HG03575 (cell line): ENCODE results near the gene CSTPP1.
"Not testable (repeated sequence)": the region's sequence is repeated elsewhere in the genome, so short reads cannot be mapped to it uniquely, and the experiment has no call there.

Source experiments
- ATAC-seq: cut with Tn5 transposase; IDR thresholded peaks from one replicate; pipeline ENCODE4 v1.9.1; 2021; ENCODE audit not compliant: unreplicated experiment, insufficient number of reproducible peaks, low FRiP score; ENCODE audit errors: extremely low read depth

CSTPP1 gene

GRCh38 chr11:47181271-47181670 lies 244.7 kb downstream of the CSTPP1 start:
- no peak for ATAC-seq

GRCh38 chr11:47182380-47182779 lies 245.8 kb downstream of the CSTPP1 start:
- no peak for ATAC-seq

GRCh38 chr11:47183031-47183856 lies 246.7 kb downstream of the CSTPP1 start:
- no peak for ATAC-seq

- ATAC-seq, result no peak
Observed at GRCh38 chr11:47183969-47184368, 247.4 kb downstream of the CSTPP1 start.

- ATAC-seq, result no peak
Observed at GRCh38 chr11:47184711-47185304, 248.2 kb downstream of the CSTPP1 start.

- no peak for ATAC-seq
Observed at GRCh38 chr11:47185305-47186075, 248.9 kb downstream of the CSTPP1 start.

GRCh38 chr11:47186076-47186699 lies 249.6 kb downstream of the CSTPP1 start, which contains the start of gene PACSIN3:
Gene PACSIN3 (minus strand): TSS chr11:47186434. CDS start chr11:47182727, 3,707 bp downstream.
- no peak for ATAC-seq

- no peak for ATAC-seq
Observed at GRCh38 chr11:47186700-47187695, 250.4 kb downstream of the CSTPP1 start.

- ATAC-seq, result no peak
Observed at GRCh38 chr11:47187723-47188122, 251.2 kb downstream of the CSTPP1 start.

- no peak for ATAC-seq
Observed at GRCh38 chr11:47188259-47188658, 251.7 kb downstream of the CSTPP1 start.

GRCh38 chr11:47189100-47189834 lies 252.7 kb downstream of the CSTPP1 start:
- no peak for ATAC-seq

- not testable (repeated sequence) for ATAC-seq
Observed at GRCh38 chr11:47191137-47191536, 254.6 kb downstream of the CSTPP1 start.

GRCh38 chr11:47192111-47192510 lies 255.6 kb downstream of the CSTPP1 start:
- no peak for ATAC-seq

GRCh38 chr11:47198161-47198560 lies 261.6 kb downstream of the CSTPP1 start:
- not testable (repeated sequence) for ATAC-seq

- no peak for ATAC-seq
Observed at GRCh38 chr11:47201015-47201414, 264.5 kb downstream of the CSTPP1 start.

- ATAC-seq, result no peak
Observed at GRCh38 chr11:47202576-47202975, 266.0 kb downstream of the CSTPP1 start.

GRCh38 chr11:47204637-47204989 lies 268.1 kb downstream of the CSTPP1 start:
- no peak for ATAC-seq

- ATAC-seq, result not testable (repeated sequence)
Observed at GRCh38 chr11:47206577-47206976, 270.0 kb downstream of the CSTPP1 start.
